Measurements from ENCODE around the gene ARG1.
"Not testable (repeated sequence)": the region's sequence is repeated elsewhere in the genome, so short reads cannot be mapped to it uniquely, and the experiment has no call there.

ARG1 gene

DNA sequence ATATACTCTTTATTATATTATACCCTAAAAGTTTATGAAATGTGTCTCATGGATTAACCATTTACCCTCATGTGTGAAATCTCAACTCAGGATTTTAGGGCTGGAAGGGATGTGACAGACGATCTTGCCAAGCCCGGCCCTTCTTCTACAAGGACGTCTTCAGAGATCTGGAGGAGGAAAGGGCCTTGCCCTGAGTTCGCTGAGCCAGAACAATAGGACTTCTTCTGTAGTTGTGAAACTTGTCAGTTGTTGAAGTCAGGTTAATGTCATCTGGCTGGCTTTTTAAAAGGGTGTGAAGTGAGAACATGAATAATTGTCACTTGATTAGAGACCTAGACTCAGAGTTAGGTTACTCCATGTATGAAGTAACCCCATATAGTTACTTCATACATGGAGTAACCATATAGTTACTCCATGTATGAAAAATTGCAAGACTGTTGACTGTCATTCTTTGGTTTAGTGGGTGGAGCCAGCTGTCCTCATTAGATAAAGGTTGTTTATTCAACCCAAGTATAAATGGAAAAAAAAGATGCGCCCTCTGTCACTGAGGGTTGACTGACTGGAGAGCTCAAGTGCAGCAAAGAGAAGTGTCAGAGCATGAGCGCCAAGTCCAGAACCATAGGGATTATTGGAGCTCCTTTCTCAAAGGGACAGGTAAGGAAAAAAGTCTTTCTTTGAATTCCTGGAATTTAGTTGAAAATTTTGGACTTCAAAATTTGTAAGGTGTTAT lies at the start of gene ARG1:
TSS of gene ARG1 (plus strand) at position 541 of the 730 bp plus-strand sequence. CDS start at position 598, 57 bp downstream.
- no peak for DNase-seq

- no peak for DNase-seq
These were observed 48.9 kb upstream of the ARG1 start for GRCh38 chr6:131523988-131524673.

DNA sequence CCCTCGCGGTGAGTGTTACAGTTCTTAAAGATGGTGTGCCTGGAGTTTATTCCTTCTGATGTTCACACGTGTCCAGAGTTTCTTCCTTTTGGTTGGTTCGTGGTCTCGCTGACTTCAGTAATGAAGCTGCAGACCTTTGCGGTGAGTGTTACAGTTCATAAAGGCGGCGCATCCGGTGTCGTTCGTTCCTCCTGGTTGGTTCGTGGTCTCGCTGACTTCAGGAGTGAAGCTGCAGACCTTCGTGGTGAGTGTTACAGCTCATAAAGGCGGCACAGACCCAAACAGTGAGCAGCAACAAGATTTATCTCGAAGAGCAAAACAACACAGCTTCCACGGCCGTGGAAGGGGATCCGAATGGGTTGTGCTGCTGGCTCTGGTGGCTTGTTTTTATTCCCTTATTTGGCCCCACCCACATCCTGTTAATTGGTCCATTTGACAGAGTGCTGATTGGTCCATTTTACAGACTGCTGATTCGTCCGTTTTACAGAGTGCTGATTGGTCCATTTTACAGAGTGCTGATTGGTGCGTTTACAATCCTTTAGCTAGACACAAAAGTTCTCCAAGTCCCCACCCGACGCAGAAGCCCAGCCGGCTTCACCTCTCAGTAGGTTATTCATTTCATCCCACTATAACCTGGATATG lies 48.2 kb upstream of the ARG1 start:
- DNase-seq, result no peak

- DNase-seq, result not testable (repeated sequence)
These were observed 42.1 kb upstream of the ARG1 start for GRCh38 chr6:131530936-131531335.

GRCh38 chr6:131531681-131532080 lies 41.3 kb upstream of the ARG1 start:
- not testable (repeated sequence) for DNase-seq

DNA sequence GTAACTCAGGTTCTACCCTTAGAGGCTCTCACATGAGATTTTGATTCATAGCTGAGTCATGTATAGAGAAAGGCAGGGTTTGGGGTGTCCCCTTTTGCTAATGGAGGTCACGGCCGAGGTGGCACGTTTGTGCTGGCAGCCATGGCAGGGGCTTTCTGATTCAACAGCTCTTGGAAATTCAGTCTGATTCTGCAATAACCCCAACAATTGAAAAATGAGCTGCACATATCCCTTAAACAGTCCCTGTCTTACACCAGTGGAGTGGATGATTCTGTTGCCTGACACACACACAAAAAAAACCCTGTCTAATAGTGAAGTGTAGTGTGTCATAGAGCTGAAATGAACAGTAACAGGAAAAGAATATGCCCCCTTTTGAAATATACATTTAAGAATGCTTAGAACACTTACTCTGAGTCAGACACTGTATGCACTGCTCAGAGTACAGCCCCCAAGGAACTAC lies 40.4 kb upstream of the ARG1 start:
- no peak for DNase-seq

- not testable (repeated sequence) for DNase-seq
These were observed 34.4 kb upstream of the ARG1 start for GRCh38 chr6:131538615-131539014.

GRCh38 chr6:131545317-131545716 lies 27.7 kb upstream of the ARG1 start:
- no peak for DNase-seq

GRCh38 chr6:131547488-131547887 lies 25.5 kb upstream of the ARG1 start:
- no peak for DNase-seq

GRCh38 chr6:131548441-131548840 lies 24.6 kb upstream of the ARG1 start:
- DNase-seq, result no peak

DNA sequence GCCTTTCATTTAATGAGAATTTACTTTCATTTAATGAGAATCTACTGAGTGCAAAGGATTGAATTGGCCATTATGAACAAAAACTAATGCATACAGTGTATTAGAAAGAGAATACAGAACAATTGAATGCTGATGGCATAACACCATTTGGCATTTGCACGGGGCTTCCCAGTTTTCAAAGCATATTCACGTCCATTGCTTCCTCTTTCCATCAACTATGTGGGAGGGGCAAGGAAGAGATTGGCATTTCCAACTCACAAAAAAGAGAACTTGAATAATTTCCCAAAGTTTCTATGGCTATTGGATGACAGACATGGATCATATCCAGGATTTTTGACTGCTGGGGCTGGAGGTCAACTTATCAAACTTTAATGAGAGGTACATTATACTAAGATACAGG lies 23.2 kb upstream of the ARG1 start:
- DNase-seq, result no peak

DNA sequence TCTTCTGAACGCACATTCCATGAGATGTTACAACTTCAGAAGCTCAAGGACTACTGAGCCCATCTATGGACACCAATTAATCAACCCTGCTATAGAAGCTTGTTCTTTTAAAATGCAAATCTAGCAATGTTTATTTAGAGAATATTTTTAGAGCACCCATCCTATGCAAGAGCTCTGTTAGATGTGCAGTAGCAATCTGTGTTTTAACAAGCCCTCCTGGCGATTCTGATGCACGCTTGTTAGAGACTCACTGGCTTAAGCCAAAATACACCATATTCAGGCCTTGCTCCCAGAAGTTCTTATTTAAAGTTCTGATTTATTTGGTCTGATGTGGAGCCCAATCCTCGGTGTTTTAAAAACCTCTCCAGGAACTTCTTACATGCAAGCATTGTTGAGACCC lies 21.1 kb upstream of the ARG1 start:
- DNase-seq, result no peak

- DNase-seq, result no peak
These were observed 20.5 kb upstream of the ARG1 start for GRCh38 chr6:131552572-131552971.

DNA sequence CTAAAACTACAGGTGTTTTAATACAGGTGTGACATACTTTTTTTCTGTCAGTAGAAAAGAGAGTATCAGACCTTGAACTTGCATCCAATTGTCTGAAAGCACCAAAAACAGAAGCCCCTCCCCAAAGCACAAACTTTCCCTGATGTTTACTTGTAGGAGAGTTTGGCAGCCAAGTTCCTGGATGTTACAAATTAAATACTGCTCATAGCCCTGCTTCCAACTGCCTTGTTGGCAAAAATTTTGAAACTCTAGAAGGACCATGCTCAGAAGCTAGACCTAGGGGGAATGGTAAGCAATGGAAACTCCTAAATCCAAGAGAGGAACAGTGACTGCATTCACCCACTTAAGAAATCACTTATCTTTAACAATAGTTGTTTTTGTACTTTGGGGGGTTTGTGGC lies 17.0 kb upstream of the ARG1 start:
- no peak for DNase-seq

GRCh38 chr6:131558922-131559321 lies 14.1 kb upstream of the ARG1 start:
- DNase-seq, result no peak

GRCh38 chr6:131561925-131562707 lies 10.9 kb upstream of the ARG1 start:
- DNase-seq, result no peak

- DNase-seq, result no peak
These were observed 8.0 kb upstream of the ARG1 start for GRCh38 chr6:131565056-131565455.

- DNase-seq, result no peak
These were observed 4.3 kb upstream of the ARG1 start for GRCh38 chr6:131568726-131569125.

DNA sequence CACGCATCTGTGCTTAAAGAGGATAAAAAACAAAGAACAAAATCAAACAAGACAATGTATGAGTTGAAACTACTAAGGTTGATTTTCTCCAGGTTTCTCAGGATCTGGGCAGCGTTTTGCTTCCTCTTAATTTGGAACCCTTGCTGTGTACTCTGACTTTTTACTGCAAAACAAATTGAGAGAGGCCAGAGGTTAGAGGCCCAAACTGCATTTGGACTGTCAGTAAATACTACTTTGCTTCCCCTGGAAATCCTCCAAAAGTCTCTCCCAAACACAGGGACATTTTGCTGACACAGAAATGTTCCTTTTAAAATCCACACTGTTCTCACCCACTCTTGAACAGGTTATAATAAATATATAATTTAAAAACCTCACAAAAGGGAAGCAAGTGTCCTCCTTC lies 1.1 kb downstream of the ARG1 start:
- no peak for DNase-seq

DNA sequence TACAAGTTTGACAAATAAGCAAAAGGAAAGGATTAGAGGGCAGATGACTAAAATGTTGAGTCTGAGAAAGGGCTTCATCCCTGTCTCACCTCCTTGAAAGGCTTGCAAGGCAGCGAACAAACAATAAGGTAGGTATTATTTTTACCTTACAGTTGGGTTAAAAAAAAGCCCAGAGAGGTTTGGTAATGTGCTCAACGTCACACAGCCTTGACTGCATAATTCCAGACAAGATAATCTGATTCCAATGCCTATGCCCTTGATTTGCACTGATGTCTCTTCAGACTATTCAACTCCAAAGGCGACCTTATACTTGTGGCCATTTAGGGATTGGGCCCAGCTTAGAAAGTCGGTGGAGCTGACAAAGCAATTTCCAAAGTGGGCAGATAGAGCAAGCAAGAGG lies 1.7 kb downstream of the ARG1 start:
- no peak for DNase-seq

DNA sequence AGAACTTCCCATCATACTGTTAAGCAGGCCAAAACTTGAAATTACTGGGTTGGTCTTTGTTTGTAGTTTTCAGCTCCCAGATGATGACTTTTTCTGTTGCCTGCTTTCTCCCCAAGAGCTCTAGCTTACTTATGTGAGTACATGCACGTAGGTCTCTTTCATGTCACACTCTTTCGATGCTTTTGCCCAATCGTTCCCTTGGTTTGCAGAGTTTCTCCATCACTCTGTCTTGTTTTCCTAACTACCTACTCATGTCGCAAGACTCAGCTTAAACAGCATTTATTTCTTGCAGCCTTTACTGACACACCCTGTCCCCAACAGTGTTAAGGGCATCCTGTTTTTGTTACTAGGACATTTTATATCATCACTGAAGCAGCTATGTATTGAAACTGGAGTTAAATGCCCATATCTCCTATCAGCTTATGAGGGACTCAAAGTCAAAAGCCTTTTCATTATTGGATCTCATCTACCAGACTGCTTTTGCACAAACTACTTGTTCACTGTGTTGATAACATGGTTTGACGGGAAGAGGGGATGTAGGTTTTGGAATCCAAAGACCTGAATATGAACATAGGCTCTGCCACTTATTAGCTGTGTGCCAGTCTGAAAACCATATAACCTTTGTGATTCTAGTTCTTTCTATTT lies 2.9 kb downstream of the ARG1 start:
- DNase-seq, result no peak

DNA sequence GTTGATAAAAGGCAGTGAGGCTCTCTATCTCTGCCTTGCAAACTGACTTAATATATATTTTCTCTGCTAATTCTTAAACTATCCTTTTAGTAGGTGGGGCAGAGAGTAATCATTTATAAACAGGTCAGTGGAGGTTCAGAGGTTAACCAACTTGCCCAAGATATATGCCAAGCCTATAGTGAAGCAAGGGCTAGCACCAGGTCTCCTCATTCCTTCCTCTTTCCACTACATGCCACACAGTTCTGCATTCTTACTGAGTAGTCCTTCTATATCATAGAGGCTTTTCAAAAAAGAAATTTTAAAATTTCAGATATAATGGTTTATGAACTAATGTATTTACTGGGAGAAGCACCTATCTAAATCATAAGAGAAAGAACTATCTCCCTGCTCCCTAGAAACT lies 8.5 kb downstream of the ARG1 start:
- no peak for DNase-seq

DNA sequence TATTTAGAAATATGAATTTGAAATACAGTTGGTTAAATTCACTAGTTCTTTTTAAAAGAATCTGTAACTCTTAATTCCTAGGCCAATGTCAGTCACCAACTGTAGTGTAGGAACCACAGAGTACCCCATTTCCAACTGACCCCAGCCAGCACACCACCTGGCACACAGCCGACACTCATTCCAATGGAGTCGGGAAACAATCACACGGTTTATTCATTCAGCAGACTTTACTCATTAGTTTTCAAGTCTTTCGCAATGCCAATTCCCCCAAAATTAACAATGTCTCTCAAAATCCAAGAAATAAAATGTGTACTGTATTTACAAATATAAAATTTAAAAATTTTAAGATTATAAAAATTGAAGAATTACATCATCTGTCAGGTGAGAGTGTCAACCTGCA lies 13.5 kb downstream of the ARG1 start:
- DNase-seq, result no peak
